Colonic mucosa (tissue), 4 donors: ENCODE measurements around the gene EVA1B. TPM values are rescaled to one million over a fixed set of nuclear protein-coding genes. Genes with fewer than 3 reads are reported as not detected.

ENCODE experiments used
- DNase-seq: peaks from one replicate; pipeline ENCODE4 v3.0.0-alpha.2; 2020
- H3K27ac ChIP-seq: fragments of 200-600 bp; one replicate; pipeline ENCODE4 v1.8.0; 2021
- H3K27me3 ChIP-seq: fragments of 200-600 bp; one replicate; pipeline ENCODE4 v1.8.0; 2021
- H3K36me3 ChIP-seq: fragments of 200-600 bp; one replicate; pipeline ENCODE4 v1.8.0; 2021
- H3K4me1 ChIP-seq: fragments of 200-600 bp; one replicate; pipeline ENCODE4 v1.8.0; 2021; ENCODE audit warnings: mild to moderate bottlenecking
- H3K4me3 ChIP-seq: fragments of 200-600 bp; one replicate; pipeline ENCODE4 v1.8.0; 2021
- H3K9ac ChIP-seq, 2 donors: one replicate each; pipeline ENCODE4 v1.7.0; 2013; ENCODE audit warnings: control low read depth in 2 of 2, low read depth in 2 of 2, low read length in 2 of 2
- H3K9me3 ChIP-seq: fragments of 200-600 bp; one replicate; pipeline ENCODE4 v1.8.0; 2021
- CTCF ChIP-seq: fragments of 200-600 bp; IDR thresholded peaks from one replicate; pipeline ENCODE4 v1.8.0; 2022; ENCODE audit warnings: antibody characterized with exemption, mild to moderate bottlenecking
- intact Hi-C: fragments of 100-400 bp; cut with DNase I; formaldehyde crosslinking; loops from one replicate; pipeline ENCODE4 v1.14.1; 2022
- total RNA-seq, 2 donors: library from RNA; stranded (reverse); fragmentation: NEBNext Ultra II Directional in 1 of 2; extraction: Animal tissue kit (Norgen Biotek cat#: 25700) in 1 of 2; gene quantifications; one replicate each; pipeline ENCODE4 v1.2.1, GENCODE V29; 2021
- donor health status: healthy.
- donor health status: DM: no; HTN: no; CAD: no.
- donor health status: DM: no; HTN: no; CAD: no.

The EVA1B gene
- total RNA-seq, 2 donors from 2014 or later, result 5.3 to 8.7 TPM

GRCh38 chr1:36321119-36321951 is 2.1 kb downstream of the EVA1B start:
- intact Hi-C loops, result no loop called here
- Histone ChIP-seq H3K9me3 (no peaks in the 10 kb centered on the region), H3K4me3 (peak overlapping the region; percentile 14), H3K36me3 (no peaks in the 10 kb centered on the region), H3K27me3 (no peaks in the 10 kb centered on the region), H3K27ac (no peak overlapping the region), H3K4me1 (peaks cover 14% of the 10 kb centered on the region), H3K9ac (peak overlapping the region; percentile 26 to 42)
- no peak for TF ChIP-seq CTCF
- DNase-seq, result peak; percentile 57

- intact Hi-C loops, result no loop called here
- TF ChIP-seq CTCF, result no peak
- Histone ChIP-seq H3K27me3 (no peaks in the 10 kb centered on the region), H3K36me3 (no peaks in the 10 kb centered on the region), H3K4me1 (peaks cover 14% of the 10 kb centered on the region), H3K27ac (no peak overlapping the region), H3K4me3 (peak overlapping the region; percentile 14), H3K9ac (peak overlapping the region; percentile 26 to 57), H3K9me3 (no peaks in the 10 kb centered on the region)
- DNase-seq, result no peak
Measured at GRCh38 chr1:36320767-36321118, 2.7 kb downstream of the EVA1B start.

GRCh38 chr1:36320291-36320761 is 3.1 kb downstream of the EVA1B start:
- Histone ChIP-seq H3K36me3 (no peaks in the 10 kb centered on the region), H3K9ac (peak overlapping the region in 1 of 2 donors; percentile 57), H3K27me3 (no peaks in the 10 kb centered on the region), H3K4me3 (peak overlapping the region; percentile 14), H3K9me3 (no peaks in the 10 kb centered on the region), H3K4me1 (peaks cover 14% of the 10 kb centered on the region), H3K27ac (no peak overlapping the region)
- no peak for DNase-seq
- TF ChIP-seq CTCF, result no peak
- intact Hi-C loops, result no loop called here

- H3K27ac ChIP-seq, result no peak overlapping the region
- no peaks in the 10 kb centered on the region for H3K9me3 ChIP-seq
- H3K27me3 ChIP-seq, result no peaks in the 10 kb centered on the region
- H3K36me3 ChIP-seq, result no peaks in the 10 kb centered on the region
- DNase-seq, result no peak
- H3K4me3 ChIP-seq, result no peak overlapping the region
- intact Hi-C loops, result no loop called here
- H3K9ac ChIP-seq, result no peak overlapping the region
- H3K4me1 ChIP-seq, result peaks cover 4% of the 10 kb centered on the region
- no peak for TF ChIP-seq CTCF
Measured at GRCh38 chr1:36309397-36309796, 14.0 kb downstream of the EVA1B start.

- Histone ChIP-seq H3K27me3 (no peaks in the 10 kb centered on the region), H3K4me3 (peak overlapping the region; percentile 94), H3K4me1 (peaks cover 4% of the 10 kb centered on the region), H3K27ac (no peak overlapping the region), H3K9ac (peak overlapping the region in 1 of 2 donors; percentile 76), H3K9me3 (no peaks in the 10 kb centered on the region), H3K36me3 (no peaks in the 10 kb centered on the region)
- intact Hi-C loops, result no loop called here
- DNase-seq, result no peak
- TF ChIP-seq CTCF, result no peak
Measured at GRCh38 chr1:36307601-36308330, 15.7 kb downstream of the EVA1B start.
